EL (cell line): ENCODE results near the gene ANKRD31.
"Not testable (repeated sequence)": the region's sequence is repeated elsewhere in the genome, so short reads cannot be mapped to it uniquely, and the experiment has no call there.

Source experiments
- DNase-seq: peaks from one replicate; pipeline ENCODE4 v3.0.0-alpha.2; 2016

Gene ANKRD31

DNA sequence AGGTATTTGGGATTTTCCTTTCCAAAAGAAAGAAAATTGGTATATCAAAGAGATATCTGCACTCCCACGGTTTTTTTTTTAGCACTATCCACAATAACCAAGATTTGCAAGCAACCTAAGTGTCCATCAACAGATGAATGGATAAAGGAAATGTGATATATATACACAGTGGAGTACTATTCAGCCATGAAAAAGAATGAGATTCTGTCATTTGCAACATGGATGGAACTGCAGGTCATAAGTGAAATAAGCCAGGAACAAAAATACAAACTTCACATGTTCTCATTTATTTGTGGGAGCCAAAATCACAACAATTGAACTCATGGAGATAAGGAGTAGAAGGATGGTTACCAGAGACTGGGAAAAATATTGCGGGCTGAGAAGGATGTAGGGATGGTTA, 9.8 kb downstream of the ANKRD31 start:
- no peak for DNase-seq

DNA sequence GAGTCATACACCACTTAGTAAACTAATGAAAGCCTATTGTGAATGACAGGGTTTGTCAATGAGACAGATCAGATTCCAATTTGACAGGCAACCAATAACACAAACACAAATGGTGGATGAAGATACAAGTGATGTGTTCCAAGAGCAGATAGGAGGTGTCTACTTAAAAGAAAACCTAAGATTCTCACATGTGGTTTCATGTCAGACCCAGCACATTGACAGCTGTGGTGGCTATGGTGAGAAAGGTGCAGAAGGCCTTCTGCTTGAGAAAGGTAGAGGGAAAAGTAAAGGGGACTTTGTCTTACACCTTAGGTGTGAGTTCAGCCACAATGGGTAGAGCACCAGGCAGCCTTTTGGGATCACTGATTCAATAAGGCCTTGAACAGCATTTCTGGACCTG, 11.2 kb downstream of the ANKRD31 start:
- no peak for DNase-seq

DNA sequence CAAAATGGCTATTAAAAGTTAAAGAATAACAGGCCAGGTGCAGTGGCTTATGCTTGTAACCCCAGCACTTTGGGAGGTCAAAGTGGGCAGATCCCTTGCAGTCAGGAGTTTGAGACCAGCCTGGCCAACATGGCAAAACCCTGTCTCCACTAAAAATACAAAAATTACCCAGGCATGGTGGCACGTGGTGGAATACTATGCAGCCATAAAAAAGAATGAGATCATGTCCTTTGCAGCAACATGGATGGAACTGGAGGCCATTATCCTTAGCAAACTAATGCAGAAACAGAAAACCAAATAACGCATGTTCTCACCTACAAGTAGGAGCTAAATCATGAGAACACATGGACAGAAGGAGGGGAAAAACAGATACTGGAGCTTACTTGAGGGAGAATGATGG, 15.9 kb downstream of the ANKRD31 start:
- DNase-seq = not testable (repeated sequence)

DNA sequence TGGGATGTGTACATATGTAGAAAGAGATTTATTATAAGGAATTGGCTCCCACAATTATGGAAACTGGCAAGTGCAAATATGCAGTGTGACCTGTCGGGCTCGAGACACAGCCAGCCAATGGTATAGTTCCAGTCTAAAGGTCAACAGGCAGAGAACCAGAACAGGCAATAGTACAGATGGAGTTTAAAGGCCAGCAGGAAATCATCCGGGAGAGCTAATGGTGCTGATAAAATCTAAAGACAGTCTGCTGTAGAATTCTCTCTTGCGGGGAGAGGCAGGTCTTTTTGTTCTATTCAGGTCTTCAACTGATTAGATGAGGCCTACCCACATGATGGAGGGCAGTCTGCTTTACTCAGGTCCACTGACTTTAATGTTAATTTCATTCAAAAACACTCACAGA, 21.8 kb downstream of the ANKRD31 start:
- DNase-seq = no peak

DNA sequence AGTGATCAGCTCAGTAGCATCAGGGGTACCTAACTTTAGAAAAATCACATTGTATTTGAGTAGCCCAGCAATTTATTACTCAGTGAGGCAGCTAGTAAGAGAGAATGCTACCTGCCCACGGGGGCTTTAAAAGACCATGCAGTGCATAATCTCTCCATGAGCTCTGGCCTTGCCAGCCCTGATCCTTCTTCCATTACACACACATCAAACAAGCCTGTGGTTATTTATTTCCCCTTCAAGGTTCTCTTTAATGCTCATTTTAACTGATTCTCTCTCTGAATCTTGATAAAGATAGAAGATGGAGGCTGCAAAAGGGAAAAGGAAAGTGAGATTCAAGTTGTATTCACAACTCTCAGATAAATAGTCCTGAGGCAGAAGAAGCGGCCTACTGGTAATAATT, 22.3 kb downstream of the ANKRD31 start:
- DNase-seq = no peak

DNA sequence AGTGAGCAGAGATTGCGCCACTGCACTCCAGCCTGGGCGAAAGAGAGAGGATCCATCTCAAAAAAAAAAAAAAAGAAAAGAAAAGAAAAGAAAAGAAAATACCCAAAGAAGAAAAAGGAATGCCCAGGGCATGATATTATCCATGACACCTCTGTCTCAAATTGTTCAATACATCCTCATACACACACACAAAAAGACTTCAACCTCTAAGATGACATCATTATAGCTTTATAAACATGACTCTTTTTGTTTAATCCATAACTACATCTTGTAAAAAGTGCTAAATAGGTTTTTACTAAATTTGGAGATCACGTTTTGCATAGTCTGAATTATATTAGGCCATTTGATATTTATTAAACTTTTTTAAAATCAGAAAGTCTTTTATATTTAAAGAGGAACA, 33.1 kb downstream of the ANKRD31 start:
- no peak for DNase-seq

DNA sequence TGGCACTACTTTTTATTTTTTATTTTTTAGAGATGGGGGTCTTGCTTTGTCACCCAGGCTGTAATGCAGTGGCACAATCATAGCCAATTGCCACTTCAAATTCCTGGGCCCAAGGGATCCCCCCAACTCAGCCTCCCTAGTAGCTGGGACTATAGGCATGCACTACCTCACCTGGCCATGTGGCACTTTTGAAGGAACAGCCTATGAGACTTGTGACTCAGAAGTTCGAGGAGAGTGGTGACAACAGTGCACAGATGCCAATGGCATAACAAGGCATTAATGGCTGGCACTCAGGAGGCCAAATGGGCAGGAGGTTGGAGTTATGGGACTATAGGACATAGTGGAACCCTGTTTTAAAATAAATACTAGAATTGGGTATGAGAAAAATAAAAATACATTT, 33.7 kb downstream of the ANKRD31 start:
- DNase-seq = no peak

DNA sequence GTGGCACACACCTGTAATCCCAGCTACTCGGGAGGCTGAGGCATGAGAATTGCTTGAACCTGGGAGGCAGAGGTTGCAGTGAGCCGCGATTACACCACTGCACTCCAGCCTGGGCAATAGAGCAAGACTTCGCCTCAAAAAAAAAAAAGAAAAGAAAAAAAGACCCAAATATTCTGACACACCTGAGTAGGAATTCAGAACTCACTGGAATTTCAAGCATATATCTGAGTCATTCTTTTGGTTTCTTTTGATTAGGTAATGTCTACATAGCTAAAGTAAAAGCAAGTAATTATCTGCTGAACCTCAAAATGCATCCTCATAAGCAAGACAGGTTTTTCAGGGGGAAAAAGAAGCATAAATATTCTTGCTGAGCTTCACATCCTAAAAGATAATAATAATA, 35.9 kb downstream of the ANKRD31 start:
- no peak for DNase-seq

DNA sequence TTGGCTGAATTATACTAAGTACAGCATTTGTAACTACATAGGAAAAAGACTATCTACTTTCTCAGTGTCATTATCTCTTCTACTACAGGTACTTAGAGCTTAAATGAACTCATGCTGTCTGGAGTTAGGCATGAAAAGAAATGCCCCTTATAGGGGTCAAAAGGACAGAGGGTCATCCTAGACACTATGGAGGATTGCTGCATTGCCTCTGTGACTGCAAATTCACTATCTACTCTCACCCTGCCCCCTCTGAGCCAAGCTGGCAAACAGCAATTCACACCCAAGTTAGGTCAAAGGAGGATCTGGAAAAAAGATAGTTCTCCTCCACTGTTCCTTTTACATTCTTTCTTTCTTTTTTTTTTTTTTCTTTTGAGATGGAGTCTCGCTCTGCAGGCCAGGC, 36.7 kb downstream of the ANKRD31 start:
- no peak for DNase-seq

DNA sequence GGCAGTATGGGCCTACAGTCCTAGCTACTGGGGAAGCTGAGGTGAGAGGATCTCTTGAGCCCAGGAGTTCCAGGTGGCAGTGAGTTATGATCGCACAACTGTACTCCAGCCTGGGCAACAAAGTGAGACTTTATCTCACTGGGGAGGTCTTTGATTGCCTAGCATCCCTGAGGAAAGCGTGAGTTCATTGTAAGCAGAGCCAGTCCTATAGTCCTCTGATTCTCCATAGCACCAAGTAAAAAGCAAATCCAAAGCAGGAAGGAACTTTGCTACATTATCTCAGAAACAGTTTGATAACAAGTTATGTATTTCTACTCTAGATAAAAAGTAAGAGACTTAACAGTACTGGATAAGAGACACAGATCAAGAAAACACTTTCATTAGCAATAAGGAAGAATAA, 37.6 kb downstream of the ANKRD31 start:
- no peak for DNase-seq

DNA sequence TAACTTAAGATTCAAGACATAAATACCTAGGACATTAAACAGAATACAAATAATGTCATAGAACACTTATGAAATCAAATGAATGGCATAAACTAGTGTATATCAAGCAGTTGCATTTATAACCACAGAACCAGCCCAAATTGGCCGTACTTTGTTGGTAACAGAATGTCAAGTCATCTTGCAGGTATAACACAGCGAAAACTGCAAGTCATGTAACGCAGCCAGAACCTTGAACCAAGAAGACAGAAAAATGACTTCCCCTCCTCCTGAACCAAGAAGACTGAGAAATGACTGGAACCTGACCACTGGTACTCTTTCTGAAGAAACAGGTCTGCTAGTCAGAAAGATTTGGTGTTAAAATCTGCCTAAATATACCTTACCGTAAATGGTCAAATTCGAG, 38.9 kb downstream of the ANKRD31 start:
- no peak for DNase-seq

DNA sequence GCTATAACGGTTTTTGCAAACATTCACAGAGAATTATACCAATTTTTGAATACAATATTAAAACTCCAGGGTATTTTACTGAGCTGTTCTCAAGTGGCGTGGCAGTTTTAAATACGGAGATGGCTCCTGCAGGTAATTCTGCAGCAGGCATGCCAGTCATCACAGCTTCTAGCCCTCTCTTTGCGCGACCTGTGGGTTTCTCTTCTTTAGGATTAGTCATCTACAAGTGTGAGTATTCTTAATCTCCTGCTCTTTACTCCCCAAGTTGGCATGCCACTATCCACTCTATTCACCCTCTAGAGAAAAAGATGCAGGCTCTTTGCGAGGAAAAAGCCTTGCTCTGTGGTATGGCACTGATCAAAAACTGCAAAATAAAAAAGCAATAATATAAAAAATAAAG, 43.9 kb downstream of the ANKRD31 start:
- no peak for DNase-seq

DNA sequence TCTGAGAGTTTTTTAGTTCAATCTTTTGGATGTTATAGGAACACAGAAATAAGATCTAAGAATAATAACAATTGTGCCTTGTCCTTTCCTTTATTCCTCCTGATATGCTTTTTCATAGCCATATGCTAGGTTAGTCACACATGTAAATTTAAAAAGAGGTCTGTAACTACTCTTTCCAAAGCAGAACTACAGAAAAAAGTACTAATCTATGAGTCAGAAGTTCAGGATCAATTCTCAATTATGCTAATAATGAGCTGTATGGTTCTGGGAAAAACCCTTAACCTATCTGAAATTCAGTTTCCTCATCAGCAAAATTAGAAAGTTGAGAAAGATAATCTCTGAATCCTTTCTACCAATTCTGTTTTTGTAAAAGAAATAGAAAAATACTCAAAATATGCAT, 44.4 kb downstream of the ANKRD31 start:
- DNase-seq = no peak

DNA sequence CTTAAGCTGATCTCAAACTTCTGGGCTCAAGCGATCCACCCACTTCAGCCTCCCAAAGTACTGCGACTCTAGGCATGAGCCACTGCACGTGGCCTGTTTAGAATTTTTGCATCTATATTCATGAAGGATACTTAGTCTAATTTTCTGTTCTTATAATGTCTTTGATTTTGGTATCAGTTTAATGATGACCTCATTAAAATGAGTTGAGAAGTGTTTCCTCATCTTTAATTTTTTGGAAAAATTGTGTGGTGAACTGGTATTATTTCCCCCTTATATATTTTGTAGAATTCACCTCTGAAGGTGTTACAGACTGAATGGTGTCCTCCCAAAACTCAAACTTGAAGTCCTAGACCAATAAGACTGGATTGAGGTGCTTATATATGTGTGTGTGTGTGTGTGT, 46.5 kb downstream of the ANKRD31 start:
- no peak for DNase-seq

DNA sequence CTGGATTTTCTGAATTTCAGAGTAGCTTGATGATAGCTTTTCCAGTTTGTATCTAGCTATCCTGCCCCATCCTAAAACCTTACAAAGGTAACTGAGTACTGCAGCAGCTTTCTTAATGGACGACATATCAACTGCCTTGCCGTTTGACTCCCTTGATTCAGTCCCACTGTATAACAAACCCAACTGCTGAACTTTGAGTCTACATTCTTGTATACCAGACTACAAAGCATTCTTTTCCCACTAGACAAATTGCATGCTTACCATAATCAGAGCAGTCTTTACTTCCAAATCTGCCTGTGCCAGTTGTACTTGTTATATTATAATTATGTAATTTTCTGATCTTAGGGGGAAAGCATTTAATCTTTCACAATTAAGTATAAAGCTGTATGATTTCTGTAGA, 47.3 kb downstream of the ANKRD31 start:
- no peak for DNase-seq

DNA sequence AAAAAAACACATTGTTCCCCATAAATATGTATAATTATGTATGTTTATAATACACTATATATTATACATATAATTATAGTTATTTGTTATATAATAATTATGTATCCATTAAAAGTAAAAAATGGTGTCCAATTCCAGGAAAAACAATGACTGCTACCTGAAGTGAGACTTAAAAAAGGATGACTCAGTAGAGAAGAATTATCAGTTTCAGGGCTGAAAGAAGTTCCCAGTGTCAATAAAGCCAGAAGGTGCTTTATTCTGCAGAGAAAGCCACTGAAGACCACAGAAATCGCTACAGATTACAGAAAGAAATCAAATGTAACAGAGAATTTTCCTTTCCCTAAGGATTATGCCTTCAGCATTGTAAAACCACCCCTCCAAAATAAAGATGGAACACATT, 50.9 kb downstream of the ANKRD31 start:
- DNase-seq = no peak

DNA sequence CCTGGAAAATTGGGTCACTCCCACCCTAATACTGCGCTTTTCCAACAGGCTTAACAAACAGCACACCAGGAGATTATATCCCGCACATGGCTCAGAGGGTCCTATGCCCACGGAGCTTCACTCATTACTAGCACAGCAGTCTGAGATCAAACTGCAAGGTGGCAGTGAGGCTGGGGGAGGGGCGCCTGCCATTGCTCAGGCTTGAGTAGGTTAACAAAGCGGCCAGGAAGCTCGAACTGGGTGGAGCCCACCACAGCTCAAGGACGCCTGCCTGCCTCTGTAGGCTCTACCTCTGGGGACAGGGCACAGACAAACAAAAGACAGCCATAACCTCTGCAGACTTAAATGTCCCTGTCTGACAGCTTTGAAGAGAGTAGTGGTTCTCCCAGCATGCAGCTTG, 60.7 kb downstream of the ANKRD31 start:
- not testable (repeated sequence) for DNase-seq

DNA sequence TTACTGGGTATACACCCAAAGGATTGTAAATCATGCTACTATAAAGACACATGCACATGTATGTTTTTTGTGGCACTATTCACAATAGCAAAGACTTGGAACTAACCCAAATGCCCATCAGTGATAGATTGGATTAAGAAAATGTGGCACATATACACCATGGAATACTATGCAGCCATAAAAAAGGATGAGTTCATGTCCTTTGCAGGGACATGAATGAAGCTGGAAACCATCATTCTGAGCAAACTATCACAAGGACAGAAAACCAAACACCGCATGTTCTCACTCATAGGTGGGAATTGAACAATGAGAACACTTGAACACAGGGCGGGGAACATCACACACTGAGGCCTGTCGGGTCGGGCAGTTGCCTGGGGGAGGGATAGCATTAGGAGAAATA, 61.8 kb downstream of the ANKRD31 start:
- DNase-seq = not testable (repeated sequence)

DNA sequence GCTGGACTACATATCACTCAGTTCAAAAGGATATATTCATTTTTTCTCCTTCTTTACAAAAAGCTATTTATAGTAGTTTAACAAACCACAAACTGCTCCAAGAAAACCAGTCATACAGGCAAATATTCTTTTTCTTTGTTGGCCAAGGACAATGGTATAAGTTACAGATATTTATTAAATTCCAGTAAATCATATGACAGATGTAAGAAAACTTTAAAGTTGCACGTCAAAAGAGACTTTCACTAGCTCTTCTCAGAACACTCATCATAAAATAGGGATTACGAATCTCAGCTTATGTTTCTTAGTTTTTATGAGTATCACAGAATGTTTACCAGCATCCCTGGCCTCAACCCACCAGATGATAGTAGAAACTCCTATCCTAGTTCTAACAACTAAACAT, 67.2 kb downstream of the ANKRD31 start:
- DNase-seq = no peak

DNA sequence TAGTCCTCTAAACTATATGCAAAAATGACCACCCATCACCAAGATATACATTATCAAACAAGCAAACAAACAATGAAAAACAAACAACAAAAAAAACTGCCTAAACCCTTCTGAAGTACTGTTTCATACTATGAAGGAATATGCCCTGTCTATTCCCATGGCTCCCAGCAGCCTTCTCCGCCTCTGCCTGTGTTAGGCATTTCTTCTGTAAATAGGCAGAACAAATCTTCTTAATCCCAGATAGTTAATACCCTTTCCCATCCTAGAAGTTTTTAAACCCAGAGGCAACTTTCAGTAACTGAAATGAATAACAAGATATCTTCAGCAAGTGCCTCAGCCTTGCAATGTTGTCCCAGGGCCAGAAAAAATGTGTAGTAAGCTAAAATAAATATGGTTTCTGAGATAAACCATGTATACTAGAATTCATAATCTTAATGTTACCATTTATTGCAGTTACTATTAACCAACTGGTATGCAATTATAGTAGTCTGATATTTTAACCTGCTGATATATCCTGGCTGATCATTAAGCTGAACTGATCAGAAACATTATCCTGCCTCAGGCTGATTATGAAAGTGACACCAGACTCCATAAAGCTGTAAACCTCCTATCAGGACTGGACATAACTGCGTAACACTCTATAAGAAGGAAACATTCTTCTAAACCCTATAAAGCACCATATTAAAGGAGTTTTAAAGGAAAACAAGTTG, 68.5 kb downstream of the ANKRD31 start:
- no peak for DNase-seq

DNA sequence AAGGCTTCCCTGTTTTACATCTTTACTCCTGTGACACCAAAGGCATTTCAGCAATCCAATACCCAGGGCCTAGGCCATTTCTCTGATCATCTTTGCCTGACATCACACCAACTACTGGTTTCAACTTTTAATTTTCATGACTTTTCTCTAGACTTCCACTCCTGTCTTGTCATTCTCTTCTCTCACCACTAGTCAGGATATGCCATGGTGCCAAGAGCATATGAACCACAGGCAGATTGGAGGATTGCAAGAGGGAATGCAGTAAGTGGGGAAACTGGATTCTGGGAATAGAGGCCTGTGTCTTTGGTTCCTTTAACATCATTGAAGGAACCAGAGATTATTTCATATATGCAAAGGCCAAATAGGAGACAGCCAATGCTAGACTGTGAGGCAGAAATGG, 69.3 kb downstream of the ANKRD31 start:
- no peak for DNase-seq

DNA sequence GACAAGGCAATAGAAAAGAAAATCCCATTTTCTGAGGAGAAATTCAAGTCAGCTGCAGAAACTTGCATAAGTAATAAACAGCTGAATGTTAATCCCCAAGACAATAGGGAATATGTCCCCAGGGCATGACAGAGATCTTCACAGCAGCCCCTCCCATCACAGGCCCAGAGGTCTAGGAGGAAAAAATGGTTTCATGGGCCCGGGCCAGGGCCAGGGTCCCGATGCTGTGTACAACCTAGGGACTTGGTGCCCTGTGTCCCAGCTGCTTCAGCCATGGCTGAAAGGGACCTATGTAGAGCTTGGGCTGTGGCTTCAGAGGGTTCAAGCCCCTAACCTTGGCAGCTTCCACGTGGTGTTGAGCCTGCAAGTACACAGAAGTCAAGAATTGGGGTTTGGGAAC, 75.2 kb downstream of the ANKRD31 start:
- DNase-seq = not testable (repeated sequence)

DNA sequence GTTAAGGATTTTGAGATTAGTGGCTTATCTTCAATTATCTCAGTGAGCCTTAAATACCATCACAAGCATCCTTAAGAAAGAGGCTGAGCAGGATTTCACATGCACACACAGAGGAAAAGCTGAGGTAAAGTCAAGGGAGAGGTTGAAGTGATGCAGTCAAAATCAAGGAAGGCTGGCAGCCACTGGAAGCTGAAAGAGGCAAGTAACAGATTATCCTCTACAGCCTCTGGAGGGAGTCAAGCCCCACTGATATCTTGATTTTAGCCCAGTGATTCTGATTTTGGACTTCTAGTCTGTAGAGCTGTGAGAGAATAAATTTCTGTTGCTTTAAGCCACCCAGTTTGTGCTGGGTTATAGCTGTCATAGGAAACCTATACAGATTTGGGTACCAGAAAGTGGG, 80.1 kb downstream of the ANKRD31 start:
- DNase-seq = peak; percentile 4

DNA sequence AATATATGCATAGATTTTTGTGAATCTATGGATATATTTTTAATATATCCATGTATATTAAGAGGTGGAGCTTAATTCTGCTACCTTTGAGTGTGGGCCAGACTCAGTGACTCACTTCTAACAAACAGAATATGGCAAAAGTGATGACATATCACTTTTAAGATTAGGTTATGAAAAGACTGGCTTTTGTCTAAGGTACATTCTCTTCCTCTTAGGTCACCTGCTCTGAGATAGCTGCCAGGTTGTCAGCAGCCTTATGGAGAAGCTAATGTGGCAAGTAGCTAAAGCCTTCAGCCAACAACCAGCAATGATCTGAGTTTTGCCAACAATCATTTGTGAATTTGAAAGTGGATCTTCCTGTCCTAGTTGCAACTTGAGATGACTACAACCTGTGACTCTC, 83.8 kb downstream of the ANKRD31 start:
- DNase-seq = no peak

DNA sequence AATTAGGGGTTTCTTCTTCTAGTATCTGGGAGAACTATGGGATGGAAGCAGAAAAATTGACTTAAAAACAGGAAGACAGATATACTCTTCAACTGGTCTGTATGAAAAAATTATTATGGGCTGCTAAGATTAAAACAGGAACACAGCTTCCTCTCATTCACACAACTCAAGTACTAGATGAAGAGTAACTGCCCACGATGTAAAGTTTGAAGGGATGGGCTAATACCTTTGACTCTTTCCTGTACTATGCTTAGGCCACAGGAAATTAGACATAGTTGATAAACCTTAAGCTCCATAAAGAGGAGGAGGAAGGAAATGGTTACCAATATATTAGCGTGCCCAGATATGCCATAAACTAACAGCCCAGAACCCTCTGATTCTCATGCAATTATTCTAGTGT, 88.6 kb downstream of the ANKRD31 start:
- no peak for DNase-seq
